CD4-positive, alpha-beta T cell treated with Interleukin-17A for 4 hours (primary cell): ENCODE results near the gene FKRP.
A peak's percentile ranks its signal among the peaks of the same experiment; 100 is the strongest.
"Not testable (repeated sequence)": the region's sequence is repeated elsewhere in the genome, so short reads cannot be mapped to it uniquely, and the experiment has no call there.

Source experiments
- DNase-seq: peaks from one replicate; pipeline ENCODE4 v3.0.0-alpha.2; 2020; ENCODE audit warnings: mixed read lengths

FKRP gene

GRCh38 chr19:46786236-46787039, 40.6 kb downstream of the FKRP start:
- peak; percentile 81 for DNase-seq

- no peak for DNase-seq
Observed at GRCh38 chr19:46787040-46787330, 41.1 kb downstream of the FKRP start.

GRCh38 chr19:46787331-46788261, 41.7 kb downstream of the FKRP start:
- DNase-seq = peak; percentile 52

- DNase-seq = peak; percentile 99
Observed at GRCh38 chr19:46788262-46788967, 42.6 kb downstream of the FKRP start, which contains the start of gene SLC1A5. Gene SLC1A5 (minus strand): TSS chr19:46788594. CDS start chr19:46787965, 629 bp downstream.

GRCh38 chr19:46788968-46789338, 43.1 kb downstream of the FKRP start:
- no peak for DNase-seq

GRCh38 chr19:46789371-46789770, 43.5 kb downstream of the FKRP start:
- no peak for DNase-seq

GRCh38 chr19:46791944-46792343, 46.1 kb downstream of the FKRP start:
- DNase-seq = peak; percentile 25

GRCh38 chr19:46797881-46798280, 52.0 kb downstream of the FKRP start:
- DNase-seq = no peak

GRCh38 chr19:46798713-46799112, 52.9 kb downstream of the FKRP start:
- no peak for DNase-seq

- DNase-seq = no peak
Observed at GRCh38 chr19:46802152-46802551, 56.3 kb downstream of the FKRP start.

GRCh38 chr19:46803555-46803954, 57.7 kb downstream of the FKRP start:
- no peak for DNase-seq

- not testable (repeated sequence) for DNase-seq
Observed at GRCh38 chr19:46804432-46804831, 58.6 kb downstream of the FKRP start.

- no peak for DNase-seq
Observed at GRCh38 chr19:46806656-46807055, 60.8 kb downstream of the FKRP start.
